Neutrophil (primary cell): Measurements from ENCODE around the gene C1S.
"Not testable (repeated sequence)": the region's sequence is repeated elsewhere in the genome, so short reads cannot be mapped to it uniquely, and the experiment has no call there.

Experiments used
- H3K27ac ChIP-seq: fragments of 200-600 bp; sonication (generic); 2 replicates; pipeline ENCODE4 v1.5.1; 2016; ENCODE audit warnings: mild to moderate bottlenecking, moderate library complexity
- H3K27me3 ChIP-seq: fragments of 200-600 bp; sonication (generic); 2 replicates; pipeline ENCODE4 v1.6.0; 2016; ENCODE audit warnings: mild to moderate bottlenecking
- H3K36me3 ChIP-seq: fragments of 200-600 bp; sonication (generic); 2 replicates; pipeline ENCODE4 v1.5.1; 2017
- H3K4me1 ChIP-seq, 2 experiments: fragments of 200-600 bp in 1 of 2; sonication (generic) in 1 of 2; 1 replicate in 1 of 2; 2 replicates in 1 of 2; pipeline versions ENCODE4 v1.5.1 to v1.6.1; 2013 to 2016; ENCODE audit warnings: low read depth in 1 of 2, low read length in 1 of 2, mild to moderate bottlenecking in 1 of 2, moderate library complexity in 1 of 2; ENCODE audit not compliant: control insufficient read depth in 1 of 2, insufficient read depth in 1 of 2
- H3K4me3 ChIP-seq, 2 experiments: fragments of 200-600 bp in 1 of 2; sonication (generic) in 1 of 2; 1 replicate in 1 of 2; 2 replicates in 1 of 2; pipeline ENCODE4 v1.5.1; 2013 to 2016; ENCODE audit warnings: low read depth in 1 of 2, low read length in 1 of 2, mild to moderate bottlenecking in 1 of 2, moderate library complexity in 1 of 2
- H3K9me3 ChIP-seq: fragments of 200-600 bp; sonication (generic); 2 replicates; pipeline ENCODE4 v1.5.1; 2016
- CTCF ChIP-seq: fragments of 200-600 bp; sonication (generic); IDR thresholded peaks from 2 replicates; pipeline ENCODE4 v1.5.1; 2016; ENCODE audit warnings: antibody characterized with exemption

The C1S gene

GRCh38 chr12:7023114-7023513, 37.4 kb upstream of the C1S start:
- TF ChIP-seq CTCF: no peak
- Histone ChIP-seq H3K36me3 (no peaks in the 10 kb centered on the region), H3K27ac (no peak overlapping the region), H3K4me1 (peaks cover 6 to 10% of the 10 kb centered on the region in 2 experiments), H3K27me3 (no peaks in the 10 kb centered on the region), H3K9me3 (no peaks in the 10 kb centered on the region), H3K4me3 (no peak overlapping the region)

- no peaks in the 10 kb centered on the region for H3K9me3 ChIP-seq
- H3K36me3 ChIP-seq: no peaks in the 10 kb centered on the region
- no peak overlapping the region for H3K27ac ChIP-seq
- no peak overlapping the region for H3K4me3 ChIP-seq
- TF ChIP-seq CTCF: no peak
- H3K4me1 ChIP-seq: no peaks in the 10 kb centered on the region
- no peaks in the 10 kb centered on the region for H3K27me3 ChIP-seq
Observed at GRCh38 chr12:7026854-7027253, 33.7 kb upstream of the C1S start.

GRCh38 chr12:7031306-7031705, 29.2 kb upstream of the C1S start:
- TF ChIP-seq CTCF: no peak
- Histone ChIP-seq H3K27ac (no peak overlapping the region), H3K27me3 (no peaks in the 10 kb centered on the region), H3K4me1 (no peaks in the 10 kb centered on the region), H3K9me3 (no peaks in the 10 kb centered on the region), H3K4me3 (no peak overlapping the region), H3K36me3 (no peaks in the 10 kb centered on the region)

GRCh38 chr12:7032990-7033389, 27.5 kb upstream of the C1S start:
- Histone ChIP-seq H3K27ac (no peak overlapping the region), H3K4me3 (no peak overlapping the region), H3K9me3 (no peaks in the 10 kb centered on the region), H3K4me1 (no peaks in the 10 kb centered on the region), H3K36me3 (no peaks in the 10 kb centered on the region), H3K27me3 (no peaks in the 10 kb centered on the region)
- TF ChIP-seq CTCF: no peak

GRCh38 chr12:7034464-7034863, 26.1 kb upstream of the C1S start:
- no peaks in the 10 kb centered on the region for H3K9me3 ChIP-seq
- no peak overlapping the region for H3K27ac ChIP-seq
- no peak for TF ChIP-seq CTCF
- H3K36me3 ChIP-seq: no peaks in the 10 kb centered on the region
- H3K4me3 ChIP-seq: no peak overlapping the region
- H3K4me1 ChIP-seq: no peaks in the 10 kb centered on the region
- H3K27me3 ChIP-seq: no peaks in the 10 kb centered on the region

GRCh38 chr12:7035463-7035862, 25.1 kb upstream of the C1S start:
- Histone ChIP-seq H3K27ac (no peak overlapping the region), H3K4me1 (no peaks in the 10 kb centered on the region), H3K27me3 (no peaks in the 10 kb centered on the region), H3K36me3 (no peaks in the 10 kb centered on the region), H3K9me3 (no peaks in the 10 kb centered on the region), H3K4me3 (no peak overlapping the region)
- no peak for TF ChIP-seq CTCF

GRCh38 chr12:7037411-7037810, 23.1 kb upstream of the C1S start:
- H3K36me3 ChIP-seq, H3K4me1 ChIP-seq, H3K9me3 ChIP-seq, H3K4me3 ChIP-seq, H3K27me3 ChIP-seq, H3K27ac ChIP-seq: not testable (repeated sequence)
